ENCODE measurements around the gene HMGCLL1.

GRCh38 chr6:55443238-55444134 is 135.5 kb downstream of the HMGCLL1 start:
- TF ChIP-seq CTCF (IDR thresholded peaks at IDR 0.05) (no peak), POLR2A (IDR thresholded peaks at IDR 0.05) (no peak)

All from uterus (tissue), 2 donors.